ENCODE data around the gene C1orf21.

C1orf21 gene

DNA sequence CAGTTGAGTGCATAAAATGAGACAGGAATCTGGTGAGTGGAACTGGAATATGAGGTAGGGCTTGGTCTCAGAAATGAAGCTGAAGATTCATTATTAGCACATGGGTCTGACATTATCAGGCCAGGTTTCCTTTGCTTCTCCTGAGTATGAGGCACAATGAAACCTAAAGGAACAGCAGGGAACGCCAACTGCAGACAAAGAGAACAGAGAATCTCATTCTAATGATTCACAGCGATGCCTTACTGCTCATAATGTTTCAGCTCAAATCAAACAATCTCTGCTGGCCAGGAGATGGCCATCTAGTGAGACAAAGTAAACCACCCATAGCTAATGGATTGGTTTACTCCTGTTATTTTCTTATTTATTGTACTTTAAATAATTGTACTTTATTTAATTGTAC lies 133.5 kb downstream of the C1orf21 start:
- DNase-seq, result no peak
- TF ChIP-seq, protein P1, sequence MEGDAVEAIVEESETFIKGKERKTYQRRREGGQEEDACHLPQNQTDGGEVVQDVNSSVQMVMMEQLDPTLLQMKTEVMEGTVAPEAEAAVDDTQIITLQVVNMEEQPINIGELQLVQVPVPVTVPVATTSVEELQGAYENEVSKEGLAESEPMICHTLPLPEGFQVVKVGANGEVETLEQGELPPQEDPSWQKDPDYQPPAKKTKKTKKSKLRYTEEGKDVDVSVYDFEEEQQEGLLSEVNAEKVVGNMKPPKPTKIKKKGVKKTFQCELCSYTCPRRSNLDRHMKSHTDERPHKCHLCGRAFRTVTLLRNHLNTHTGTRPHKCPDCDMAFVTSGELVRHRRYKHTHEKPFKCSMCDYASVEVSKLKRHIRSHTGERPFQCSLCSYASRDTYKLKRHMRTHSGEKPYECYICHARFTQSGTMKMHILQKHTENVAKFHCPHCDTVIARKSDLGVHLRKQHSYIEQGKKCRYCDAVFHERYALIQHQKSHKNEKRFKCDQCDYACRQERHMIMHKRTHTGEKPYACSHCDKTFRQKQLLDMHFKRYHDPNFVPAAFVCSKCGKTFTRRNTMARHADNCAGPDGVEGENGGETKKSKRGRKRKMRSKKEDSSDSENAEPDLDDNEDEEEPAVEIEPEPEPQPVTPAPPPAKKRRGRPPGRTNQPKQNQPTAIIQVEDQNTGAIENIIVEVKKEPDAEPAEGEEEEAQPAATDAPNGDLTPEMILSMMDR (IDR thresholded peaks at IDR 0.05; ENCODE audit: low read depth, low read length), result no peak
- H3K4me1 ChIP-seq, result peaks cover 24% of the 10 kb centered on the region
- no peaks in the 10 kb centered on the region; the same call in 1 of the 2 replicates for H3K9me3 ChIP-seq
- H3K36me3 ChIP-seq, result no peaks in the 10 kb centered on the region
- H3K27me3 ChIP-seq, result no peaks in the 10 kb centered on the region
- H3K4me3 ChIP-seq (ENCODE audit: low read depth, low read length), result no peak overlapping the region

DNA sequence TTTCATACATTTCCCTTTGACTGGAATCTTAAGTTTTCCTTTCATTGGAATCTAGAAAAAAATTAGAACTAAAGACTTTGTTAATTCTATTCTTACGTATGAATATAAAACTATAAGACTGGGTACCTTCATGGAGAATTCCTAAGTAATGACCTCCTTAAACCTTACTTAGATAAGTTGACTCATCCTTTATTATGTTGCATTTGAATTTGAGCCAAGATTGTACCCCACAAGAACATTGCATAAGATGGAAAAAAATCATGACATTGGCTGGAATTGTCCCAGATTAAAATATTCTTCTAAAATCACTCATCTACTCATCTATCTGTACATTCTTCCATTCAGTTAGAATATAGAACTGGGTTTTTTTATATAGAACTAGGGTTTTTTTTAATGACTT lies 137.4 kb downstream of the C1orf21 start:
- H3K27me3 ChIP-seq, result no peaks in the 10 kb centered on the region
- TF ChIP-seq, protein P1 (IDR thresholded peaks at IDR 0.05; ENCODE audit: low read depth, low read length), result no peak
- H3K9me3 ChIP-seq, result no peaks in the 10 kb centered on the region; the same call in 1 of the 2 replicates
- H3K4me1 ChIP-seq, result peaks cover 11% of the 10 kb centered on the region
- no peaks in the 10 kb centered on the region for H3K36me3 ChIP-seq
- no peak overlapping the region for H3K4me3 ChIP-seq (ENCODE audit: low read depth, low read length)
- no peak for DNase-seq

DNA sequence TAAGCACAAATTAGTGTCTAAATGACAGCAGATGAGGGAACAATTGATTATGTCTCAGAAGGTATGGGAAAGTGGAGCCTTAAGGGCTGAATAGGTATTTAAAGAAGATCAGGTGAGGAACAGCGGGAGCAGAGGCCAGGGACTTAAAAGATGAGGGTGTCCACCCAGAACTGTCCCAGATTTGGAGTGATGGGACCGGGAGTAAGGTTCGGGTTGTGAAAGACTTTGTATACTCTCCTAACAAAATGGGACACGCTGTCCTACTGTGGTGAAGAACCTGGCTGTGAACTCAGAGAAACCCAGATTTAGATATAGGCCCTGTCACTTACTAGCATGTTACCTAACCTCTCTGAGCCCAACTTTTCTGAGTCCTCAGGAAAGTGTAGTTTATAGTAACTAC lies 140.6 kb downstream of the C1orf21 start:
- no peaks in the 10 kb centered on the region for H3K27me3 ChIP-seq
- TF ChIP-seq, protein P1 (IDR thresholded peaks at IDR 0.05; ENCODE audit: low read depth, low read length), result no peak
- H3K4me3 ChIP-seq (ENCODE audit: low read depth, low read length), result no peak overlapping the region
- H3K9me3 ChIP-seq, result no peaks in the 10 kb centered on the region; the same call in 1 of the 2 replicates
- DNase-seq, result no peak
- H3K36me3 ChIP-seq, result no peaks in the 10 kb centered on the region
- no peaks in the 10 kb centered on the region for H3K4me1 ChIP-seq

DNA sequence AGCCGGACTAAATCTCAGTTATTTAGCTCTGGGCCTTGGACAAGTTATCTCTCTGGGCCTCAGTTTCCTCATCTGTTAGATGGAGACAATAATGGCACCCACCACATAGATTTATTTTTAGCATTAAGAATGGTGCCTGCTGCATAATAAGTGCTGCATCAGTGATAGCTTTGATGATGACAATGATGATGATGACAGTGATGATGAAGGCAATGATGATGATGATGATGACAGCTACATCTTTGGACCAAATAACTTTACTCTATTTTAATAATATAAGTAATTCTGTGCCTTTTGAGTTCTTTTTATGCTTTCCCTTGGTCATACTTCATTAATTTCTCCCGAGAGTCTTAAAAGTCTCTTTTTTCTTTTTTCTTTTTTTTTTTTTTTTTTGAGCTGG lies 143.4 kb downstream of the C1orf21 start:
- H3K4me3 ChIP-seq (ENCODE audit: low read depth, low read length), result no peak overlapping the region
- H3K36me3 ChIP-seq, result no peaks in the 10 kb centered on the region
- TF ChIP-seq, protein P1 (IDR thresholded peaks at IDR 0.05; ENCODE audit: low read depth, low read length), result no peak
- H3K27me3 ChIP-seq, result no peaks in the 10 kb centered on the region
- H3K4me1 ChIP-seq, result no peaks in the 10 kb centered on the region
- no peak for DNase-seq
- no peaks in the 10 kb centered on the region for H3K9me3 ChIP-seq

DNA sequence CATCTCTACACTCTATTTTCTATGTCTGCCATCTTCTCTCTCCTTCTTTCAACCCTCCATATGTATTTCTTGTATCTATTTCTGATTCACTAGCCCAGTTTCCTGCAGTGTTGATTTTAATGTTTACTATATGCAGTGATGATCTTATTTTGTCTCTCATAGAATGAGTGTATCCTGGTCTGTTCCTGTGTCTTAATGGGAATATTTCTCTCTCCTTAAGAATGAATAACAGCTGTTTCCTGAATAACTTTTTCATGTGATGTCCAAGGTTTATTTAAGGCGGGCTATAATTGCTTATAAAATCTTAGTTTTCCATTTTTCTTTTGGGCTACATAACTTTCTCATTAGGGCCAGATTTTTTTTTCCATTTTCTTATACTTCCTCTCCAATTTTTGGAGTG lies 144.5 kb downstream of the C1orf21 start:
- no peaks in the 10 kb centered on the region for H3K27me3 ChIP-seq
- no peaks in the 10 kb centered on the region for H3K36me3 ChIP-seq
- no peak overlapping the region for H3K4me3 ChIP-seq (ENCODE audit: low read depth, low read length)
- no peaks in the 10 kb centered on the region for H3K4me1 ChIP-seq
- DNase-seq, result no peak
- no peaks in the 10 kb centered on the region for H3K9me3 ChIP-seq
- TF ChIP-seq, protein P1 (IDR thresholded peaks at IDR 0.05; ENCODE audit: low read depth, low read length), result no peak

DNA sequence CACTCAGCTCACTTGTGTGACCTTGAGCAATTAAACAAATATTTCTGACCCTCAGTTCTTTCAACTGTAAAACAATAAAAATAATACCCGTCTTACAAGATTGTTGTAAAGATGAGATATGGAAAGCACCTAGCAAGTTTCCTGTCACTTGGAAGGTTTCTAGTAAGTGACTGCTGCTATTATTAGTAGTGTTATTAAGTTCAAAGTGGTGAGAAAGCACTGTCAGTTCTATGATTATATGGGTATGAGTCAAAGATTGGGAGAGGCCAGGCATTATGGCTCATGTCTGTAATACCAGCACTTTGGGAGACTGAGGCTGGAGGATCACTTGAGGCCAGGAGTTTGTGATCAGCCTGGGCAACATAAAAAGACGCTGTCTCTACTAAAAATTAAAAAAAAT lies 145.4 kb downstream of the C1orf21 start:
- no peak for DNase-seq
- H3K36me3 ChIP-seq, result no peaks in the 10 kb centered on the region
- no peaks in the 10 kb centered on the region for H3K9me3 ChIP-seq
- TF ChIP-seq, protein P1 (IDR thresholded peaks at IDR 0.05; ENCODE audit: low read depth, low read length), result no peak
- H3K4me1 ChIP-seq, result no peaks in the 10 kb centered on the region
- no peaks in the 10 kb centered on the region for H3K27me3 ChIP-seq
- no peak overlapping the region for H3K4me3 ChIP-seq (ENCODE audit: low read depth, low read length)
